GM13976 (cell line): ENCODE measurements around the gene PDK2.

Experiments used
- DNase-seq: peaks from one replicate; pipeline ENCODE4 v3.0.0; 2012; ENCODE audit warnings: low spot score
- in situ Hi-C: fragments of 300-500 bp; cut with MboI; formaldehyde crosslinking; loops from one replicate; pipeline ENCODE4 v1.12.0; 2022; ENCODE audit warnings: low sequenced_read_pairs, mixed read lengths, inconsistent platforms; ENCODE audit not compliant: unreplicated experiment
- TF ChIP-seq, protein P1 (sequence below): IDR thresholded peaks from 2 replicates; pipeline ENCODE4 v1.5.1; 2012; ENCODE audit warnings: borderline replicate concordance, mild to moderate bottlenecking; ENCODE audit not compliant: insufficient read depth; ENCODE audit errors: extremely low read depth, missing control alignments, control extremely low read depth

The PDK2 gene

GRCh38 chr17:50094753-50095619 is at the start of gene PDK2:
Gene PDK2, plus strand, starts transcription at chr17:50095351. Its CDS starts 85 bp downstream, at chr17:50095436.
- DNase-seq, result peak; percentile 99
- TF ChIP-seq, protein P1, sequence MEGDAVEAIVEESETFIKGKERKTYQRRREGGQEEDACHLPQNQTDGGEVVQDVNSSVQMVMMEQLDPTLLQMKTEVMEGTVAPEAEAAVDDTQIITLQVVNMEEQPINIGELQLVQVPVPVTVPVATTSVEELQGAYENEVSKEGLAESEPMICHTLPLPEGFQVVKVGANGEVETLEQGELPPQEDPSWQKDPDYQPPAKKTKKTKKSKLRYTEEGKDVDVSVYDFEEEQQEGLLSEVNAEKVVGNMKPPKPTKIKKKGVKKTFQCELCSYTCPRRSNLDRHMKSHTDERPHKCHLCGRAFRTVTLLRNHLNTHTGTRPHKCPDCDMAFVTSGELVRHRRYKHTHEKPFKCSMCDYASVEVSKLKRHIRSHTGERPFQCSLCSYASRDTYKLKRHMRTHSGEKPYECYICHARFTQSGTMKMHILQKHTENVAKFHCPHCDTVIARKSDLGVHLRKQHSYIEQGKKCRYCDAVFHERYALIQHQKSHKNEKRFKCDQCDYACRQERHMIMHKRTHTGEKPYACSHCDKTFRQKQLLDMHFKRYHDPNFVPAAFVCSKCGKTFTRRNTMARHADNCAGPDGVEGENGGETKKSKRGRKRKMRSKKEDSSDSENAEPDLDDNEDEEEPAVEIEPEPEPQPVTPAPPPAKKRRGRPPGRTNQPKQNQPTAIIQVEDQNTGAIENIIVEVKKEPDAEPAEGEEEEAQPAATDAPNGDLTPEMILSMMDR, result no peak
- in situ Hi-C loops, result loop anchor here (5.0 kb wide), 1 partner anchor 68 kb away; no protein-coding TSS in a partner anchor

DNA sequence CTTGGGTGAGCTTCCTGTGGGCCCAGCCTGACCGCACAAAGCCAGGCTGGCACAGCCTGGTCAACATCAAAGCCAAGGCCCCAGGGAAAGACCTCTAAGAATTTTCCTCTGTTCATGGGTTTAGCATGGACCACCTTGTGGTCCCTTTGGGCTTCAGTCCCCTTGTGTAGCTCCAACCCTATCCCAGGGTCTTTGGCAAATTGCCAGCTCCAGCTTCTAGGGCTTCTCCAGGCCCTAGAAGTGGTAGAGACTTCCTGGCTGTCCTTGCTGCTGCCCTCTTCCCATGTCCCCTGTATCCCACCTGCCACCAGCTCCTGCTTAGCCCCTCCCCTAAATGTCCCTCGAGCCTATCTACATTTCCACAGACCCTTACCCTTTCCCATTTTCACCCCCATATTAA is 49.0 kb upstream of the PDK2 start:
- no peak for DNase-seq
- in situ Hi-C loops, result no loop called here
- TF ChIP-seq, protein P1, result no peak

- TF ChIP-seq, protein P1, result no peak
- no peak for DNase-seq
- in situ Hi-C loops, result no loop called here
These were observed 48.5 kb upstream of the PDK2 start for GRCh38 chr17:50046667-50047066.

GRCh38 chr17:50047083-50047482 is 48.1 kb upstream of the PDK2 start:
- DNase-seq, result no peak
- TF ChIP-seq, protein P1, result no peak
- in situ Hi-C loops, result no loop called here

- TF ChIP-seq, protein P1, result no peak
- no peak for DNase-seq
- in situ Hi-C loops, result no loop called here
These were observed 47.5 kb upstream of the PDK2 start for GRCh38 chr17:50047488-50048126.

DNA sequence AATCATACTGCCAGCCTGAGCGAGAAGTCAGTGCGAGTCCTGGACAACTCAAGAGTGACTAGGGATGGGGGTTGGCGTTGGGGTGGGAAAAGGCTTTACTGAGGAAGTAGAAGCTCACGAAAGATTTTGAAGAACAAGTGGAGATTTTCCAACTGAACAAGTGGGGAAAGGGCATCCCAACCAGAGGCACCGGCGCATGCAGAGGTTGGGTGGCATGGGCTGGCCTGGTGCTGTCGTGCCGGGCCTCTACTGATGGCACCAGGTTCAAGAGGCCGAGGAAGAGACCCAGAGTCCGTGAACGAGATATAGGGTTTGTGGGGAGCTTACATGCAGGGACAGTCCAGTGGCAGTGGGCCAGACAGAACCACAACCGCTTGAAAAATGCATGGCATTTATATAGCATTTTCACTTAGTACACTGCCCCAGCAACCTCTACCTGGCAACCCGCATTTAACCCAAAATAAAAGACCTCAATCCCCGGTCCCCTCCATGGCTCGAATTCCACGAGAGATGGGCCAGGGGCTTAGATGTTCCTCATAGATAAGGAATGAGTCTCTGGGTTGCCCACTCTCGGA is 46.9 kb upstream of the PDK2 start:
- DNase-seq, result no peak
- in situ Hi-C loops, result no loop called here
- TF ChIP-seq, protein P1, result no peak
